HEK293T (cell line): ENCODE results near the gene DHRS12.

Experiments
- CTCF ChIA-PET: fragments of 350-600 bp; formaldehyde crosslinking; extraction: SDS; loops from one replicate; lab custom pipeline; 2021; ENCODE audit warnings: antibody characterized with exemption, inconsistent platforms; lab: Yijun Ruan, JAX
- POLR2A ChIA-PET: fragments of 350-600 bp; formaldehyde crosslinking; extraction: SDS; loops from one replicate; lab custom pipeline; 2020; ENCODE audit warnings: antibody characterized with exemption, inconsistent platforms; lab: Yijun Ruan, JAX
- DNase-seq: peaks from one replicate; pipeline ENCODE4 v3.0.0; 2012; ENCODE audit warnings: mixed read lengths; ENCODE audit errors: extremely low spot score
- ARNT ChIP-seq: fragments of 450-650 bp; IDR thresholded peaks from 2 replicates; pipeline ENCODE4 v1.6.1; 2017; ENCODE audit warnings: mild to moderate bottlenecking
- BHLHE40 ChIP-seq: fragments of 450-650 bp; IDR thresholded peaks from 2 replicates; pipeline ENCODE4 v1.6.1; 2016; ENCODE audit warnings: mild to moderate bottlenecking, moderate library complexity, borderline replicate concordance
- CTBP1 ChIP-seq: fragments of 450-650 bp; IDR thresholded peaks from 2 replicates; pipeline ENCODE4 v1.6.1; 2016; ENCODE audit warnings: borderline replicate concordance
- ELF4 ChIP-seq: fragments of 450-650 bp; IDR thresholded peaks from 2 replicates; pipeline ENCODE4 v1.6.1; 2017; ENCODE audit warnings: antibody characterized with exemption
- FOXA1 ChIP-seq: fragments of 450-650 bp; IDR thresholded peaks from 2 replicates; pipeline ENCODE4 v1.6.1; 2016; ENCODE audit warnings: mild to moderate bottlenecking
- FOXK2 ChIP-seq: fragments of 450-650 bp; IDR thresholded peaks from 2 replicates; pipeline ENCODE4 v1.6.1; 2016; ENCODE audit warnings: mild to moderate bottlenecking
- FOXM1 ChIP-seq: fragments of 450-650 bp; IDR thresholded peaks from 2 replicates; pipeline ENCODE4 v1.6.1; 2017; ENCODE audit warnings: mild to moderate bottlenecking, borderline replicate concordance
- HDGF ChIP-seq: fragments of 450-650 bp; IDR thresholded peaks from 2 replicates; pipeline ENCODE4 v1.6.1; 2017; ENCODE audit warnings: antibody characterized with exemption, borderline replicate concordance
- L3MBTL2 ChIP-seq: fragments of 450-650 bp; conservative IDR thresholded peaks from 2 replicates; pipeline ENCODE4 v1.6.1; 2016; ENCODE audit warnings: mild to moderate bottlenecking
- LEF1 ChIP-seq: fragments of 450-650 bp; IDR thresholded peaks from 2 replicates; pipeline ENCODE4 v1.6.1; 2017; ENCODE audit warnings: mild to moderate bottlenecking, borderline replicate concordance
- NFRKB ChIP-seq: fragments of 450-650 bp; IDR thresholded peaks from 2 replicates; pipeline ENCODE4 v1.6.1; 2016; ENCODE audit warnings: mild to moderate bottlenecking, moderate library complexity
- SP1 ChIP-seq: fragments of 450-650 bp; IDR thresholded peaks from 2 replicates; pipeline ENCODE4 v1.6.1; 2017
- SUZ12 ChIP-seq: fragments of 450-650 bp; IDR thresholded peaks from 2 replicates; pipeline ENCODE4 v1.6.1; 2016; ENCODE audit warnings: mild to moderate bottlenecking
- TARDBP ChIP-seq: fragments of 450-650 bp; IDR thresholded peaks from 2 replicates; pipeline ENCODE4 v1.6.1; 2016
- ZNF384 ChIP-seq: fragments of 450-650 bp; IDR thresholded peaks from 2 replicates; pipeline ENCODE4 v1.6.1; 2016
- TF ChIP-seq, protein P1 (sequence below): fragments of 450-650 bp; IDR thresholded peaks from 2 replicates; pipeline ENCODE4 v1.6.1; 2016

The DHRS12 gene

GRCh38 chr13:51831519-51831918, 27.6 kb upstream of the DHRS12 start:
- POLR2A ChIA-PET: no interaction called here
- no peak for DNase-seq
- CTCF ChIA-PET: interaction anchor here (1.5 kb wide), 1 partner anchor 17 kb away, joined by 4 read pairs; no protein-coding TSS in a partner anchor
- TF ChIP-seq ELF4 (no peak), TARDBP (no peak), ARNT (no peak), BHLHE40 (no peak), FOXA1 (no peak), CTBP1 (no peak), FOXM1 (no peak), LEF1 (no peak), SP1 (no peak), L3MBTL2 (no peak), SUZ12 (no peak), ZNF384 (no peak), NFRKB (no peak), HDGF (no peak)
- TF ChIP-seq, protein P1, sequence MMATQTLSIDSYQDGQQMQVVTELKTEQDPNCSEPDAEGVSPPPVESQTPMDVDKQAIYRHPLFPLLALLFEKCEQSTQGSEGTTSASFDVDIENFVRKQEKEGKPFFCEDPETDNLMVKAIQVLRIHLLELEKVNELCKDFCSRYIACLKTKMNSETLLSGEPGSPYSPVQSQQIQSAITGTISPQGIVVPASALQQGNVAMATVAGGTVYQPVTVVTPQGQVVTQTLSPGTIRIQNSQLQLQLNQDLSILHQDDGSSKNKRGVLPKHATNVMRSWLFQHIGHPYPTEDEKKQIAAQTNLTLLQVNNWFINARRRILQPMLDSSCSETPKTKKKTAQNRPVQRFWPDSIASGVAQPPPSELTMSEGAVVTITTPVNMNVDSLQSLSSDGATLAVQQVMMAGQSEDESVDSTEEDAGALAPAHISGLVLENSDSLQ: no peak

- CTCF ChIA-PET: no interaction called here
- POLR2A ChIA-PET: no interaction called here
- no peak for DNase-seq
- TF ChIP-seq TARDBP (no peak), SUZ12 (no peak), FOXK2 (no peak), ELF4 (no peak), L3MBTL2 (no peak), HDGF (no peak), ZNF384 (no peak), FOXA1 (no peak), SP1 (no peak), BHLHE40 (no peak)
- TF ChIP-seq, protein P1: no peak
These were observed 25.6 kb upstream of the DHRS12 start for GRCh38 chr13:51829568-51829899.

- DNase-seq: no peak
- ChIA-PET POLR2A (no interaction called here), CTCF (no interaction called here)
- TF ChIP-seq FOXM1 (no peak), ARNT (no peak), SP1 (no peak), TARDBP (no peak), ELF4 (no peak), CTBP1 (no peak), ZNF384 (no peak), FOXK2 (no peak)
These were observed 25.0 kb upstream of the DHRS12 start for GRCh38 chr13:51828730-51829567.

DNA sequence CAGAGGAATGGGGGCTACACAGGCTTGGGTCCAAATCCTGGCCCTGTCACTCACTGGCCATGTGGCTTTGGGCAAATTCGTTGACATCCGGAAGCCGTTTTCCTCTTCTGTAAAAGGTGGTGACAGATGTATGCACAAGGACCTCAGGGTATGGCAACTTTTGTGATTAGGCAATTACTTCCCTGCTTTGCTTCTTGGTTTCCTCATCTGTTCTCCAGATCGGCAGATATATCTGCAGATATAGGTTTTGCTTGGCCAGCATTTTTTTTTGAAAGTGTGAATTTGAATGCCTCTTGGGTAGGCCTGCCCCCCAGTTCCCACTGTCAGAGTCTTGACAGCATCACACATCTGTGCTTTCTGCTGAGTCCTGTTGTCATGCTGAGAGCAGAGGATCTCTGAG, 23.3 kb upstream of the DHRS12 start:
- POLR2A ChIA-PET: no interaction called here
- no peak for DNase-seq
- CTCF ChIA-PET: no interaction called here

DNA sequence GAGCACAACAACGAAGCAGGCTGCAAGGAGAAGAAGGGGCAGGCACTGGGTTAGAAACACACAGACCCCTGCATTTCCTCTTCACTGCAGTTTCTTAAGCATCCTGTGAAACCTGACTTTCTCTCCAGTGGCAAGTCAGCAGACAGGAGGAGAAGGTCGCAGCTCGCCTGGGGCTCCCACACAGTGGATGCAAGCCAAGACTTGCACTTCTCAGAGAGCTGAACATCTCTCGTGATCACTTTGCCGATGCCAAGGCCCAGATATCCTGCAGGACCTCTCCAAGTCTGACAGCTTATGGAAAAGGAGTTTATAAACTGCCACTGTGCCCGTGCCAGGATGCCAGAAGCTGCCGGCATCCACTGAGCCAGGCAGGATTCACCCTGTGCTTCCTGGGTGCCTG, 22.6 kb upstream of the DHRS12 start:
- POLR2A ChIA-PET: no interaction called here
- CTCF ChIA-PET: no interaction called here
- no peak for TF ChIP-seq FOXM1
- TF ChIP-seq TARDBP: no peak
- TF ChIP-seq ZNF384: no peak
- no peak for TF ChIP-seq ARNT
- TF ChIP-seq HDGF: no peak
- no peak for TF ChIP-seq ELF4
- TF ChIP-seq FOXA1: no peak
- TF ChIP-seq LEF1: no peak
- no peak for TF ChIP-seq L3MBTL2
- no peak for TF ChIP-seq SP1
- no peak for TF ChIP-seq NFRKB
- TF ChIP-seq CTBP1: no peak
- TF ChIP-seq SUZ12: no peak
- no peak for DNase-seq

More for the DNA sequence above, 23.3 kb upstream of the DHRS12 start:
- no peak for TF ChIP-seq FOXM1
- TF ChIP-seq NFRKB: no peak
- no peak for TF ChIP-seq CTBP1
- TF ChIP-seq SP1: no peak

DNA sequence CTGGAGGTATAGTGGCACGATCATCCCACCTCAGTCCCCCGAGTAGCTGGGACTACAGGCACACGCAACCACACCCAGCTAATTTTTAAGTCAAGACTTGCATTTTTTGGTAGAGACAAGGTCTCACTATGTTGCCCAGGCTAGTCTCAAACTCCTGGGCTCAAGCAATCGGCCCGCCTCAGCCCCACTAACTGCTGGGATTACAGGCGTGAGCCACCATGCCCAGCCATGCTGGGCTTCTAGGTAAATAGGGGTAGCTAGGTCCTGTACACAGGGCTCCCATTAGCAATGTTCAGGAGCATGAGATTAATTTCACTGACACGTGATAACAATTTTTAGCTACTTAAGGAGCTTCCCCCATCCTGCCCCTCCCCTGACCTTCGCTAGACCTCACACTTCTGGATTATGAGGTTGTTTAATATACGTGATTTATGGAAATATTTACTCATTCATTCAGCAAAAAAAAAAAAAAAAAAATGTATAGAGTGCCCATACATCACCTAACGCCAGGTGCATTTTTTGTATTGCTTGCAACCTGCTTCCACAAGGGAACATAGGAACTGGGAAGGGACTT, 21.8 kb upstream of the DHRS12 start:
- ChIA-PET POLR2A (no interaction called here), CTCF (no interaction called here)
- DNase-seq: no peak
- TF ChIP-seq LEF1: no peak
- TF ChIP-seq FOXM1: no peak
- no peak for TF ChIP-seq HDGF
- TF ChIP-seq, protein P1: no peak
- no peak for TF ChIP-seq SUZ12
- no peak for TF ChIP-seq FOXK2
- TF ChIP-seq BHLHE40: no peak
- no peak for TF ChIP-seq ZNF384
- TF ChIP-seq SP1: no peak
- no peak for TF ChIP-seq ELF4
- no peak for TF ChIP-seq FOXA1
- TF ChIP-seq CTBP1: no peak
- no peak for TF ChIP-seq NFRKB
- TF ChIP-seq L3MBTL2: no peak
- no peak for TF ChIP-seq ARNT
- no peak for TF ChIP-seq TARDBP
